ENCODE results near the gene ANKRD31. TPM values are rescaled to one million over a fixed set of nuclear protein-coding genes. Genes with fewer than 3 reads are reported as not detected.

Gene ANKRD31
- total RNA-seq, 1 experiment from 2014 or later: 0.11 TPM

DNA sequence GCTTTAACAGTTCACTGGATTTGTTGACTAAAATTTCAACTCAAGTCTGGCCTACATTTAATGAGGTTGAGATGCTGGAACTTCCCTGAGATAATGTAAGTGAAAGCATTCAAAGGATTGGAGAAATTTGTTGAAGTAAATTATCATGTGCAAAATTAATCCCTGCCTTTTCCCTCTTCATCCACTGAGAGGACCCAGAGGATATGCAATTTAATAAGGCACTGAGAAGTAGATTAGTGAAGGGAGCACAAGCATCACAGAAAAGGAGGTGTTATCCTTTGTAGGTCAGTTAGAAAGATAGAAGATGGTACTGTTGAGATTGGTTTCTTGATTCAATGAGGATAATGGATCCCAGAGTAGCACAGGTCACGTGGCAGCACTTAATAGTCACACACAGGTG lies 42.6 kb upstream of the ANKRD31 start:
- Mint-ChIP-seq H3K27me3 (ENCODE audit: low read depth) (no peaks in the 10 kb centered on the region; the same call in 1 of the 2 replicates), H3K4me3 (no peak overlapping the region), H3K27ac (no peak overlapping the region), H3K4me1 (peaks cover 27 to 55% of the 10 kb centered on the region in 2 experiments), H3K9me3 (no peaks in the 10 kb centered on the region), H3K36me3 (ENCODE audit: insufficient read depth in 1 of 3, low read depth in 3 of 3) (peaks cover 0 to 1% (median 0%) of the 10 kb centered on the region in 3 experiments; a peak in 1 of 7 replicates)
- H2BK5ac ChIP-seq (ENCODE audit: insufficient read length, low read length): no peak overlapping the region
- no peak overlapping the region for H4K91ac ChIP-seq (ENCODE audit: insufficient read length, low read depth, low read length)
- no peak overlapping the region for H3K4me2 ChIP-seq (ENCODE audit: insufficient read depth, insufficient read length, low read length)
- no peak overlapping the region for H2BK12ac ChIP-seq (ENCODE audit: insufficient read length, low read depth, low read length)
- H2AFZ ChIP-seq (ENCODE audit: low read length): no peak overlapping the region
- H3K4ac ChIP-seq (ENCODE audit: low read depth, low read length): no peak overlapping the region
- H2BK20ac ChIP-seq (ENCODE audit: low read depth, low read length, poor library complexity, severe bottlenecking): no peak overlapping the region
- no peak overlapping the region for H4K5ac ChIP-seq (ENCODE audit: insufficient read length, low read depth, low read length)
- TF ChIP-seq, protein P1, sequence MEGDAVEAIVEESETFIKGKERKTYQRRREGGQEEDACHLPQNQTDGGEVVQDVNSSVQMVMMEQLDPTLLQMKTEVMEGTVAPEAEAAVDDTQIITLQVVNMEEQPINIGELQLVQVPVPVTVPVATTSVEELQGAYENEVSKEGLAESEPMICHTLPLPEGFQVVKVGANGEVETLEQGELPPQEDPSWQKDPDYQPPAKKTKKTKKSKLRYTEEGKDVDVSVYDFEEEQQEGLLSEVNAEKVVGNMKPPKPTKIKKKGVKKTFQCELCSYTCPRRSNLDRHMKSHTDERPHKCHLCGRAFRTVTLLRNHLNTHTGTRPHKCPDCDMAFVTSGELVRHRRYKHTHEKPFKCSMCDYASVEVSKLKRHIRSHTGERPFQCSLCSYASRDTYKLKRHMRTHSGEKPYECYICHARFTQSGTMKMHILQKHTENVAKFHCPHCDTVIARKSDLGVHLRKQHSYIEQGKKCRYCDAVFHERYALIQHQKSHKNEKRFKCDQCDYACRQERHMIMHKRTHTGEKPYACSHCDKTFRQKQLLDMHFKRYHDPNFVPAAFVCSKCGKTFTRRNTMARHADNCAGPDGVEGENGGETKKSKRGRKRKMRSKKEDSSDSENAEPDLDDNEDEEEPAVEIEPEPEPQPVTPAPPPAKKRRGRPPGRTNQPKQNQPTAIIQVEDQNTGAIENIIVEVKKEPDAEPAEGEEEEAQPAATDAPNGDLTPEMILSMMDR (conservative IDR thresholded peaks at IDR 0.05): no peak
- H3K18ac ChIP-seq (ENCODE audit: insufficient read length, low read depth, low read length): no peak overlapping the region
- no peaks in the 10 kb centered on the region for H3K79me1 ChIP-seq (ENCODE audit: insufficient read depth, low read depth, low read length, poor library complexity, severe bottlenecking)
- H2AK5ac ChIP-seq (ENCODE audit: insufficient read length, low read length): no peak overlapping the region
- H3K79me2 ChIP-seq (ENCODE audit: insufficient read depth, low read length): no peaks in the 10 kb centered on the region
- H3K4me1 ChIP-seq (ENCODE audit: insufficient read depth, low read length): peaks cover 6% of the 10 kb centered on the region
- no peak overlapping the region for H2BK120ac ChIP-seq (ENCODE audit: low read depth, low read length, poor library complexity, severe bottlenecking)
- no peak overlapping the region for H3K56ac ChIP-seq (ENCODE audit: insufficient read length, low read depth, low read length)
- H3K9me3 ChIP-seq (ENCODE audit: control insufficient read depth, low read depth, low read length): no peaks in the 10 kb centered on the region
- H3K14ac ChIP-seq (ENCODE audit: insufficient read depth, low read length): no peak overlapping the region
- H3K23ac ChIP-seq (ENCODE audit: insufficient read length, low read depth, low read length): no peak overlapping the region
- WGBS (ENCODE audit: extremely low coverage, insufficient read length, low lambda C conversion rate): no CpG with 5 or more reads among the region's 1 CpG
- H3T11ph ChIP-seq (ENCODE audit: low read length): no peak overlapping the region
- no peaks in the 10 kb centered on the region for H3K23me2 ChIP-seq (ENCODE audit: insufficient read length, low read depth, low read length, poor library complexity, severe bottlenecking)
- no peak overlapping the region for H3K27ac ChIP-seq (ENCODE audit: insufficient read length, low read depth, low read length)
- no peaks in the 10 kb centered on the region for H4K20me1 ChIP-seq (ENCODE audit: control insufficient read depth, insufficient read depth, insufficient read length)
- no peak for DNase-seq
- no peak overlapping the region for H4K8ac ChIP-seq (replicated peaks; ENCODE audit: insufficient read length, low read depth, low read length)
- H2BK15ac ChIP-seq (ENCODE audit: low read depth, low read length): no peak overlapping the region
- no peak overlapping the region for H3K9ac ChIP-seq (ENCODE audit: extremely low read depth, insufficient read length, low read length)
- no peaks in the 10 kb centered on the region for H3K27me3 ChIP-seq (ENCODE audit: insufficient read depth, low read length)
